Measurements from ENCODE around the gene JPH3. TPM values are rescaled to one million over a fixed set of nuclear protein-coding genes. Genes with fewer than 3 reads are reported as not detected.
A peak's percentile ranks its signal among the peaks of the same experiment; 100 is the strongest.

Gene JPH3
- total RNA-seq, 2 experiments from 2014 or later = 0.07 to 0.12 TPM

GRCh38 chr16:87653234-87653633 is 50.9 kb downstream of the JPH3 start:
- CTCF ChIA-PET = interaction anchor here (2.9 kb wide), 1 partner anchor 18 kb away, joined by 14 read pairs; no protein-coding TSS in a partner anchor
- Mint-ChIP-seq H3K9me3 (peaks cover under 1% of the 10 kb centered on the region), H3K36me3 (no peaks in the 10 kb centered on the region), H3K27me3 (no peaks in the 10 kb centered on the region), H3K4me1 (ENCODE audit: low read depth) (no peaks in the 10 kb centered on the region), H3K27ac (no peak overlapping the region), H3K4me3 (no peak overlapping the region)
- no peak for DNase-seq
- POLR2A ChIA-PET = no interaction called here
- intact Hi-C loops (cut with micrococcal nuclease) = no loop called here

- H3K9me3 Mint-ChIP-seq = peaks cover 2% of the 10 kb centered on the region
Observed at GRCh38 chr16:87654826-87655225, 52.5 kb downstream of the JPH3 start.

GRCh38 chr16:87656328-87656727 is 54.0 kb downstream of the JPH3 start:
- H3K4me1 Mint-ChIP-seq (ENCODE audit: low read depth) = no peaks in the 10 kb centered on the region

More at GRCh38 chr16:87654826-87655225, 52.5 kb downstream of the JPH3 start:
- ChIA-PET CTCF (no interaction called here), POLR2A (no interaction called here)
- no peaks in the 10 kb centered on the region for H3K36me3 Mint-ChIP-seq
- no peak overlapping the region for H3K4me3 Mint-ChIP-seq
- no peaks in the 10 kb centered on the region for H3K4me1 Mint-ChIP-seq (ENCODE audit: low read depth)
- H3K27me3 Mint-ChIP-seq = no peaks in the 10 kb centered on the region
- no peak overlapping the region for H3K27ac Mint-ChIP-seq
- no peak for DNase-seq
- intact Hi-C loops (cut with micrococcal nuclease) = no loop called here

GRCh38 chr16:87657621-87658192 is 55.4 kb downstream of the JPH3 start:
- no peak for DNase-seq
- Mint-ChIP-seq H3K9me3 (peaks cover 2% of the 10 kb centered on the region), H3K27me3 (peaks cover 12% of the 10 kb centered on the region), H3K4me3 (no peak overlapping the region), H3K4me1 (ENCODE audit: low read depth) (no peaks in the 10 kb centered on the region), H3K36me3 (no peaks in the 10 kb centered on the region), H3K27ac (no peak overlapping the region)
- intact Hi-C loops (cut with micrococcal nuclease) = no loop called here
- ChIA-PET CTCF (interaction anchor here (1.0 kb wide), 1 partner anchor 22 kb away, joined by 3 read pairs; no protein-coding TSS in a partner anchor), POLR2A (interaction anchor here (0.5 kb wide), 1 partner anchor 16 kb away, joined by 4 read pairs; no protein-coding TSS in a partner anchor)

More at GRCh38 chr16:87656328-87656727, 54.0 kb downstream of the JPH3 start:
- no peak for DNase-seq
- H3K9me3 Mint-ChIP-seq = peaks cover 2% of the 10 kb centered on the region
- ChIA-PET POLR2A (no interaction called here), CTCF (no interaction called here)
- H3K27ac Mint-ChIP-seq = no peak overlapping the region
- intact Hi-C loops (cut with micrococcal nuclease) = no loop called here
- H3K36me3 Mint-ChIP-seq = no peaks in the 10 kb centered on the region
- H3K4me3 Mint-ChIP-seq = no peak overlapping the region
- peaks cover 8% of the 10 kb centered on the region for H3K27me3 Mint-ChIP-seq

- peaks cover 12% of the 10 kb centered on the region for H3K27me3 Mint-ChIP-seq
- ChIA-PET CTCF (no interaction called here), POLR2A (no interaction called here)
- intact Hi-C loops (cut with micrococcal nuclease) = no loop called here
- no peak overlapping the region for H3K4me3 Mint-ChIP-seq
- no peaks in the 10 kb centered on the region for H3K4me1 Mint-ChIP-seq (ENCODE audit: low read depth)
- no peaks in the 10 kb centered on the region for H3K36me3 Mint-ChIP-seq
- no peak overlapping the region for H3K27ac Mint-ChIP-seq
- DNase-seq = no peak
- H3K9me3 Mint-ChIP-seq = peaks cover 2% of the 10 kb centered on the region
Observed at GRCh38 chr16:87658564-87659225, 56.4 kb downstream of the JPH3 start.

GRCh38 chr16:87661561-87661960 is 59.3 kb downstream of the JPH3 start:
- H3K4me3 Mint-ChIP-seq = no peak overlapping the region

GRCh38 chr16:87662254-87663204 is 60.2 kb downstream of the JPH3 start:
- CTCF ChIA-PET = no interaction called here
- no peak for DNase-seq
- intact Hi-C loops (cut with micrococcal nuclease) = no loop called here
- POLR2A ChIA-PET = no interaction called here
- Mint-ChIP-seq H3K4me1 (ENCODE audit: low read depth) (no peaks in the 10 kb centered on the region), H3K9me3 (peaks cover 2% of the 10 kb centered on the region), H3K36me3 (no peaks in the 10 kb centered on the region), H3K27me3 (peaks cover 12% of the 10 kb centered on the region), H3K4me3 (no peak overlapping the region), H3K27ac (no peak overlapping the region)

More at GRCh38 chr16:87661561-87661960, 59.3 kb downstream of the JPH3 start:
- H3K27ac Mint-ChIP-seq = no peak overlapping the region
- peaks cover 12% of the 10 kb centered on the region for H3K27me3 Mint-ChIP-seq
- ChIA-PET CTCF (no interaction called here), POLR2A (no interaction called here)
- H3K36me3 Mint-ChIP-seq = no peaks in the 10 kb centered on the region
- peak; percentile 45 for DNase-seq
- intact Hi-C loops (cut with micrococcal nuclease) = no loop called here
- peaks cover 2% of the 10 kb centered on the region for H3K9me3 Mint-ChIP-seq
- no peaks in the 10 kb centered on the region for H3K4me1 Mint-ChIP-seq (ENCODE audit: low read depth)

GRCh38 chr16:87664792-87665191 is 62.5 kb downstream of the JPH3 start:
- no peak for DNase-seq
- no peaks in the 10 kb centered on the region for H3K4me1 Mint-ChIP-seq (ENCODE audit: low read depth)
- intact Hi-C loops (cut with micrococcal nuclease) = no loop called here
- no peak overlapping the region for H3K27ac Mint-ChIP-seq
- no peak overlapping the region for H3K4me3 Mint-ChIP-seq
- ChIA-PET CTCF (interaction anchor here (2.9 kb wide), 1 partner anchor 29 kb away, joined by 9 read pairs; no protein-coding TSS in a partner anchor), POLR2A (no interaction called here)
- H3K27me3 Mint-ChIP-seq = peaks cover 12% of the 10 kb centered on the region
- H3K36me3 Mint-ChIP-seq = no peaks in the 10 kb centered on the region
- H3K9me3 Mint-ChIP-seq = no peaks in the 10 kb centered on the region

GRCh38 chr16:87665193-87665592 is 62.9 kb downstream of the JPH3 start:
- DNase-seq = no peak
- ChIA-PET CTCF (interaction anchor here (2.9 kb wide), 1 partner anchor 29 kb away, joined by 9 read pairs; no protein-coding TSS in a partner anchor), POLR2A (no interaction called here)
- Mint-ChIP-seq H3K27me3 (peaks cover 12% of the 10 kb centered on the region), H3K27ac (no peak overlapping the region), H3K36me3 (no peaks in the 10 kb centered on the region), H3K4me3 (no peak overlapping the region), H3K4me1 (ENCODE audit: low read depth) (no peaks in the 10 kb centered on the region), H3K9me3 (no peaks in the 10 kb centered on the region)
- intact Hi-C loops (cut with micrococcal nuclease) = no loop called here

GRCh38 chr16:87666919-87667318 is 64.6 kb downstream of the JPH3 start:
- DNase-seq = no peak
- no peak overlapping the region for H3K4me3 Mint-ChIP-seq
- H3K9me3 Mint-ChIP-seq = no peaks in the 10 kb centered on the region
- ChIA-PET CTCF (no interaction called here), POLR2A (no interaction called here)
- H3K36me3 Mint-ChIP-seq = no peaks in the 10 kb centered on the region
- H3K27ac Mint-ChIP-seq = no peak overlapping the region
- H3K4me1 Mint-ChIP-seq (ENCODE audit: low read depth) = no peaks in the 10 kb centered on the region
- intact Hi-C loops (cut with micrococcal nuclease) = no loop called here
- H3K27me3 Mint-ChIP-seq = no peaks in the 10 kb centered on the region

- Mint-ChIP-seq H3K36me3 (no peaks in the 10 kb centered on the region), H3K27me3 (no peaks in the 10 kb centered on the region), H3K27ac (no peak overlapping the region), H3K4me1 (ENCODE audit: low read depth) (no peaks in the 10 kb centered on the region), H3K4me3 (no peak overlapping the region), H3K9me3 (no peaks in the 10 kb centered on the region)
- POLR2A ChIA-PET = no interaction called here
- DNase-seq = no peak
- intact Hi-C loops (cut with micrococcal nuclease) = no loop called here
- CTCF ChIA-PET = no interaction called here
Observed at GRCh38 chr16:87667443-87667842, 65.1 kb downstream of the JPH3 start.

GRCh38 chr16:87667946-87668345 is 65.6 kb downstream of the JPH3 start:
- Mint-ChIP-seq H3K4me3 (no peak overlapping the region), H3K4me1 (ENCODE audit: low read depth) (no peaks in the 10 kb centered on the region), H3K36me3 (no peaks in the 10 kb centered on the region), H3K27ac (no peak overlapping the region), H3K9me3 (no peaks in the 10 kb centered on the region), H3K27me3 (no peaks in the 10 kb centered on the region)
- intact Hi-C loops (cut with micrococcal nuclease) = no loop called here
- CTCF ChIA-PET = no interaction called here
- no peak for DNase-seq
- POLR2A ChIA-PET = no interaction called here
